ENCODE data around the gene ELP5.

The ELP5 gene

DNA sequence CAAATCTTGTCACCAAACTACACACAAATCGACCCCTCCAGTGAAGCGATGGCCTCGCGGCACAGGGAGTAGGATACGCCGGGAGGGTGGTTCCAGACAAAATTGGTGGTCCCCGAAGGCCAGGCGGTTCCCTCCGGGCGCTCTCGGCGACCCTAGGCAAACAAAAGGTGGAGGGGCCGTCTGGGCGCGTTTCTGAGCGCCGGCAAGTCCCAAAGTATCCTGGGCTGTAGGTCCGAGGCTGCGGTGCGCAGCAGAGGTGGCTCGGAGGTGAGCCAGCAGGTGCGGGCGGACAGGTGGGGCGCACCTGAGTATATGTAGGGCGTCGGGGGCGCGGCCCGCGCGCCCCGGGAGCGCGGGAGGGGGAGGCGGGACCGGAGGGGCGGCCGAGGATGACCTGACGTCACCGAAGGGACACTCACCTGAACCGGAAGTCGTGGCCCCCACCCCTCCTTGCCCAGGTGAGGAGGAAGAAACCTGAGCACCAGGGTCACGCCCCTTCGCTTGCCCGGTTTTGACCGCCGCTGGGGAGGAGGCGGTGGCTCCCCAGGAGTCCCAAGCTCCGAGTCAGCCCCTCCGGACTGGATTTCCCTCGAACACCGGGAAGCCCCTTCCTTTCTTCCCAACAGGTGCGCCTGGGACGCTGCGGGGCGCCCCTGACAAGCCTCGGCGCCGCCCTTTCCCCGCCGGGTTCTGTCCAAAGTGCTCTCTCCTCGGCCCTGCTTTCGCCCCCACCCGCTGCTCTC lies 10.3 kb downstream of the ELP5 start, which contains the start of gene CLDN7:
TSS of gene CLDN7 (minus strand) at position 287 of the 743 bp plus-strand sequence. CDS start 435 bp downstream, outside the sequence.
- Histone ChIP-seq H4K20me1 (ENCODE audit: insufficient read depth, low read length) (no peaks in the 10 kb centered on the region), H3K36me3 (replicated peaks; ENCODE audit: low read depth, low read length) (no peaks in the 10 kb centered on the region), H3K4me3 (ENCODE audit: low read length) (0 out of 2 replicates have a peak within 1 kb of the TSS, but pooled peaks have one; percentile 26), H2AFZ (ENCODE audit: low read depth, low read length) (peak within 1 kb of the TSS; percentile 40; the same call in 1 of the 2 replicates), H3K9ac (ENCODE audit: low read length) (no peak within 1 kb of the TSS), H3K27ac (ENCODE audit: low read length) (no peak within 1 kb of the TSS), H3K27me3 (ENCODE audit: low read depth, low read length) (no peaks in the 10 kb centered on the region), H3K79me2 (ENCODE audit: low read length) (no peaks in the 10 kb centered on the region), H3K9me3 (ENCODE audit: insufficient read depth, low read length) (no peaks in the 10 kb centered on the region), H3K4me2 (ENCODE audit: low read length) (peak within 1 kb of the TSS; percentile 48), H3K4me1 (ENCODE audit: low read length) (0 out of 2 replicates have a peak, but pooled peaks cover 2% of the 10 kb centered on the region)
- TF ChIP-seq EZH2phosphoT487 (IDR thresholded peaks at IDR 0.05; ENCODE audit: low read depth): no peak
- TF ChIP-seq, protein P1, sequence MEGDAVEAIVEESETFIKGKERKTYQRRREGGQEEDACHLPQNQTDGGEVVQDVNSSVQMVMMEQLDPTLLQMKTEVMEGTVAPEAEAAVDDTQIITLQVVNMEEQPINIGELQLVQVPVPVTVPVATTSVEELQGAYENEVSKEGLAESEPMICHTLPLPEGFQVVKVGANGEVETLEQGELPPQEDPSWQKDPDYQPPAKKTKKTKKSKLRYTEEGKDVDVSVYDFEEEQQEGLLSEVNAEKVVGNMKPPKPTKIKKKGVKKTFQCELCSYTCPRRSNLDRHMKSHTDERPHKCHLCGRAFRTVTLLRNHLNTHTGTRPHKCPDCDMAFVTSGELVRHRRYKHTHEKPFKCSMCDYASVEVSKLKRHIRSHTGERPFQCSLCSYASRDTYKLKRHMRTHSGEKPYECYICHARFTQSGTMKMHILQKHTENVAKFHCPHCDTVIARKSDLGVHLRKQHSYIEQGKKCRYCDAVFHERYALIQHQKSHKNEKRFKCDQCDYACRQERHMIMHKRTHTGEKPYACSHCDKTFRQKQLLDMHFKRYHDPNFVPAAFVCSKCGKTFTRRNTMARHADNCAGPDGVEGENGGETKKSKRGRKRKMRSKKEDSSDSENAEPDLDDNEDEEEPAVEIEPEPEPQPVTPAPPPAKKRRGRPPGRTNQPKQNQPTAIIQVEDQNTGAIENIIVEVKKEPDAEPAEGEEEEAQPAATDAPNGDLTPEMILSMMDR (IDR thresholded peaks at IDR 0.05; ENCODE audit: low read depth, low read length): no peak

DNA sequence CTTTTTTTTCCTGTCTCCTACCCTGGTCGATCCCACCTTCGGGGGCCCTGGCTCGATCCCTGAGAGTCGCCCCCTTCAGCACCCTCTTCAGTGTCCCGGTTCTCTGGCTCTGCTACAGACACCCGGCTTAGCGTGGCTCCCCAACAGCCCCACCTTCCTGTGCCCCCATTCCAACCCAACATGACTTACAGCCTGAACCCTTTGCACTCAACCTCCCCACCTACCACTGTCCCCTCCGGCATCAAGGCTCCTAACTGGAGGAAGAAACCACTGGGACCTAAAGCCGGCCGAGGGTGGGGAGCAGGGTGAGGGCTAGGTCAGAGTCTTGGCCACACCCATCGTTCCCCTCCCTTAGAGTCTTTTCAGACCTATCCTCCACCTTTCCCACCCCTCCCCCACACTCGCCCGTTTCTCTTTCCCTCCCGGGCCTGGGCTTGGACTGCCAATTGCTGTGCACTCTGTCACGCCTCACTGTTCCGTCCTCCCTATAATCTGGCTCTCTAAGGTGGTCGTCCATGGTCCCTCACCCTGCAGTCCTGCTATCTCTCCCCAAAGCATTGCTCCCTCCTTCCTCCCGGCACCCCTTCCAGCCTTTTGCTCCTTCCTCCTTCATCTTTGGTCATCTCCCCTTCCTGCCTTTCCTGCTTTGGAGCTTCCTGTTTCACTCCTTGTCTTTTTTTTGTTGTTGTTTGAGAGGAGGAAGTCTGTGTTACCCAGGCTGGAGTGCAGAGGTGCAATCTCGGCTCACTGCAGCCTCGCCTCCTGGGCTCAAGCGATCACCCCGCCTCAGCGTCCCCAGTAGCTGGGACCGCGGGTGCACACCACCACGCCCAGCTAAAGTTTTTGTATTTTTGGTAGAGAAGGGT lies 11.2 kb downstream of the ELP5 start:
- no peak for TF ChIP-seq EZH2phosphoT487 (IDR thresholded peaks at IDR 0.05; ENCODE audit: low read depth)
- TF ChIP-seq, protein P1 (IDR thresholded peaks at IDR 0.05; ENCODE audit: low read depth, low read length): no peak
- H3K27me3 ChIP-seq (ENCODE audit: low read depth, low read length): no peaks in the 10 kb centered on the region

DNA sequence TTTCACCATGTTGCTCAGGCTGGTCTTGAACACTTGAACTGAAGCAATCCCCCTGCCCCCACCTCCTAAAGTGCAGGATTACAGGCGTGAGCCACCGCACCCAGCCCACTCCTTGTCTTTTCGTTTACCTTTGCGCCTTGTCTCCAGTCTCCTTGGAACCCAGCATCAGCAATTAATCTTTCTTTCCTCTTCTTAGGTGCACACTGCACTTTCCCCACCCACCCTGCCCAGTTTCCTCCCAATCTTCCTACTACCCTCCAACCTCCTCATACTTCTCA lies 11.7 kb downstream of the ELP5 start:
- H3K9me3 ChIP-seq (ENCODE audit: insufficient read depth, low read length): no peaks in the 10 kb centered on the region
- no peak overlapping the region for H3K4me2 ChIP-seq (ENCODE audit: low read length)
- H3K9ac ChIP-seq (ENCODE audit: low read length): no peak overlapping the region
- 0 out of 2 replicates have a peak, but pooled peaks cover 2% of the 10 kb centered on the region for H3K4me1 ChIP-seq (ENCODE audit: low read length)
- H3K27me3 ChIP-seq (ENCODE audit: low read depth, low read length): no peaks in the 10 kb centered on the region
- H2AFZ ChIP-seq (ENCODE audit: low read depth, low read length): no peak overlapping the region
- no peaks in the 10 kb centered on the region for H4K20me1 ChIP-seq (ENCODE audit: insufficient read depth, low read length)
- H3K36me3 ChIP-seq (replicated peaks; ENCODE audit: low read depth, low read length): no peaks in the 10 kb centered on the region
- H3K27ac ChIP-seq (ENCODE audit: low read length): no peak overlapping the region
- no peaks in the 10 kb centered on the region for H3K79me2 ChIP-seq (ENCODE audit: low read length)
- TF ChIP-seq, protein P1 (IDR thresholded peaks at IDR 0.05; ENCODE audit: low read depth, low read length): no peak
- TF ChIP-seq EZH2phosphoT487 (IDR thresholded peaks at IDR 0.05; ENCODE audit: low read depth): no peak
- no peak overlapping the region for H3K4me3 ChIP-seq (ENCODE audit: low read length)

More for the DNA sequence above, 11.2 kb downstream of the ELP5 start:
- no peak overlapping the region for H3K9ac ChIP-seq (ENCODE audit: low read length)
- 0 out of 2 replicates have a peak, but pooled peaks cover 2% of the 10 kb centered on the region for H3K4me1 ChIP-seq (ENCODE audit: low read length)
- H4K20me1 ChIP-seq (ENCODE audit: insufficient read depth, low read length): no peaks in the 10 kb centered on the region
- no peaks in the 10 kb centered on the region for H3K9me3 ChIP-seq (ENCODE audit: insufficient read depth, low read length)
- peak overlapping the region; percentile 40; the same call in 1 of the 2 replicates for H2AFZ ChIP-seq (ENCODE audit: low read depth, low read length)
- H3K4me3 ChIP-seq (ENCODE audit: low read length): 0 out of 2 replicates have a peak overlapping the region, but pooled peaks have one; percentile 26
- peak overlapping the region; percentile 48 for H3K4me2 ChIP-seq (ENCODE audit: low read length)
- no peaks in the 10 kb centered on the region for H3K36me3 ChIP-seq (replicated peaks; ENCODE audit: low read depth, low read length)
- H3K27ac ChIP-seq (ENCODE audit: low read length): no peak overlapping the region
- no peaks in the 10 kb centered on the region for H3K79me2 ChIP-seq (ENCODE audit: low read length)

DNA sequence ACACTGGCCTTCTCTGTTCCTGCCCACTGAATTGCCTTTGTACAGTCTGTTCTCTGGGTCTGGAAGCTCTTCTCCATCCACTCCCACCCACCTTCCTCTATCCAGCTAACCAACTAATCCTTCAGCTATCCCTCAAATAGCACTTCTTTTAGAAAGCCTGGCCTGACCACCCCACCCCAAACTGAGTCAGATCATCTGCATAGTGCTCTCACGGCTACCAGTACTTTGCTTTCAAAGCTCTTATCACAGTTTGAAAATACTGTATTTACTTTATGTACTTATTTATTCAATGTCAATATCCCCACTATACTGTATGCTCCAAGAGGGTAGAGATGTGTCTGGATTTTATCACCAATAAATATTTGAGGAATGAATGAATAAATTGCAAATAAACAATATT lies 14.8 kb downstream of the ELP5 start:
- H3K9ac ChIP-seq (ENCODE audit: low read length): no peak overlapping the region

More for the DNA sequence above, 14.8 kb downstream of the ELP5 start:
- Histone ChIP-seq H3K4me2 (ENCODE audit: low read length) (no peak overlapping the region), H3K27me3 (ENCODE audit: low read depth, low read length) (no peaks in the 10 kb centered on the region), H3K36me3 (replicated peaks; ENCODE audit: low read depth, low read length) (no peaks in the 10 kb centered on the region), H4K20me1 (ENCODE audit: insufficient read depth, low read length) (no peaks in the 10 kb centered on the region), H3K79me2 (ENCODE audit: low read length) (no peaks in the 10 kb centered on the region), H3K4me3 (ENCODE audit: low read length) (no peak overlapping the region), H3K9me3 (ENCODE audit: insufficient read depth, low read length) (no peaks in the 10 kb centered on the region), H3K27ac (ENCODE audit: low read length) (no peak overlapping the region), H2AFZ (ENCODE audit: low read depth, low read length) (no peak overlapping the region), H3K4me1 (ENCODE audit: low read length) (0 out of 2 replicates have a peak, but pooled peaks cover 2% of the 10 kb centered on the region)
- TF ChIP-seq, protein P1 (IDR thresholded peaks at IDR 0.05; ENCODE audit: low read depth, low read length): no peak
- no peak for TF ChIP-seq EZH2phosphoT487 (IDR thresholded peaks at IDR 0.05; ENCODE audit: low read depth)
